Glomerular visceral epithelial cell (primary cell): ENCODE data around the gene DENND1B.

Experiments
- DNase-seq: peaks from one replicate; pipeline ENCODE4 v3.0.0-alpha.2; 2016; ENCODE audit errors: extremely low spot score

Gene DENND1B

GRCh38 chr1:197683895-197684553, 91.3 kb downstream of the DENND1B start:
- DNase-seq: no peak

- DNase-seq: no peak
These were observed 92.0 kb downstream of the DENND1B start for GRCh38 chr1:197683280-197683679.

- DNase-seq: no peak
These were observed 95.0 kb downstream of the DENND1B start for GRCh38 chr1:197680311-197680710.

- no peak for DNase-seq
These were observed 97.5 kb downstream of the DENND1B start for GRCh38 chr1:197677752-197678295.

- DNase-seq: no peak
These were observed 98.0 kb downstream of the DENND1B start for GRCh38 chr1:197677313-197677712.

- no peak for DNase-seq
These were observed 99.6 kb downstream of the DENND1B start for GRCh38 chr1:197675583-197676208.

- DNase-seq: no peak
These were observed 101.0 kb downstream of the DENND1B start for GRCh38 chr1:197674286-197674685.

- no peak for DNase-seq
These were observed 102.0 kb downstream of the DENND1B start for GRCh38 chr1:197673292-197673691.

- DNase-seq: no peak
These were observed 102.9 kb downstream of the DENND1B start for GRCh38 chr1:197672347-197672746.

GRCh38 chr1:197671920-197672319, 103.4 kb downstream of the DENND1B start:
- DNase-seq: no peak

- DNase-seq: no peak
These were observed 104.1 kb downstream of the DENND1B start for GRCh38 chr1:197671140-197671539.

GRCh38 chr1:197666769-197667285, 108.5 kb downstream of the DENND1B start:
- no peak for DNase-seq

GRCh38 chr1:197664391-197664790, 110.9 kb downstream of the DENND1B start:
- DNase-seq: no peak

- DNase-seq: no peak
These were observed 111.9 kb downstream of the DENND1B start for GRCh38 chr1:197663162-197663953.

GRCh38 chr1:197660389-197660788, 114.9 kb downstream of the DENND1B start:
- no peak for DNase-seq

GRCh38 chr1:197659171-197659570, 116.1 kb downstream of the DENND1B start:
- no peak for DNase-seq

- DNase-seq: no peak
These were observed 126.1 kb downstream of the DENND1B start for GRCh38 chr1:197649188-197649587.

GRCh38 chr1:197638316-197638715, 137.0 kb downstream of the DENND1B start:
- DNase-seq: no peak

- DNase-seq: no peak
These were observed 137.9 kb downstream of the DENND1B start for GRCh38 chr1:197637406-197637805.

GRCh38 chr1:197633447-197634078, 141.7 kb downstream of the DENND1B start:
- no peak for DNase-seq

GRCh38 chr1:197632651-197633050, 142.6 kb downstream of the DENND1B start:
- no peak for DNase-seq

GRCh38 chr1:197632005-197632404, 143.3 kb downstream of the DENND1B start:
- DNase-seq: no peak
